WTC11 (cell line): ENCODE measurements around the gene NR1D1. TPM values are rescaled to one million over a fixed set of nuclear protein-coding genes. Genes with fewer than 3 reads are reported as not detected.

Source experiments
- EMX1 ChIP-seq: fragments of 250-450 bp; sonication (Bioruptor Pico); IDR thresholded peaks from 2 replicates; pipeline ENCODE4 v1.8.0; 2021; ENCODE audit warnings: mild to moderate bottlenecking
- ESRRA ChIP-seq: sonication (generic); formaldehyde crosslinking; IDR thresholded peaks from 2 replicates; pipeline ENCODE4 v1.8.1; 2022; ENCODE audit warnings: mild to moderate bottlenecking, missing genetic modification reagents, borderline replicate concordance
- FOXJ3 ChIP-seq: sonication (generic); formaldehyde crosslinking; IDR thresholded peaks from 2 replicates; pipeline ENCODE4 v1.9.0; 2021; ENCODE audit warnings: missing genetic modification reagents, mild to moderate bottlenecking, borderline replicate concordance
- GRHL2 ChIP-seq: fragments of 250-450 bp; sonication (Bioruptor Pico); IDR thresholded peaks from 2 replicates; pipeline ENCODE4 v1.8.0; 2022; ENCODE audit warnings: mild to moderate bottlenecking, moderate library complexity; ENCODE audit not compliant: insufficient replicate concordance, severe bottlenecking
- HMGA2 ChIP-seq: fragments of 250-450 bp; sonication (Bioruptor Pico); IDR thresholded peaks from 2 replicates; pipeline ENCODE4 v1.4.0; 2021; ENCODE audit warnings: mild to moderate bottlenecking, moderate library complexity
- IRF2 ChIP-seq: sonication (generic); formaldehyde crosslinking; IDR thresholded peaks from 2 replicates; pipeline ENCODE4 v1.8.0; 2022; ENCODE audit warnings: low read depth, missing genetic modification reagents, borderline replicate concordance
- JUN ChIP-seq: sonication (generic); formaldehyde crosslinking; IDR thresholded peaks from 2 replicates; pipeline ENCODE4 v1.8.0; 2023; ENCODE audit warnings: mild to moderate bottlenecking, missing genetic modification reagents
- MYBL2 ChIP-seq: sonication (generic); formaldehyde crosslinking; IDR thresholded peaks from 2 replicates; pipeline ENCODE4 v1.8.1; 2023; ENCODE audit warnings: mild to moderate bottlenecking, moderate library complexity, missing genetic modification reagents
- NR1H2 ChIP-seq: sonication (generic); formaldehyde crosslinking; IDR thresholded peaks from 2 replicates; pipeline ENCODE4 v1.9.0; 2021; ENCODE audit warnings: mild to moderate bottlenecking, moderate library complexity, missing genetic modification reagents
- OVOL2 ChIP-seq: fragments of 250-450 bp; sonication (Bioruptor Pico); IDR thresholded peaks from 2 replicates; pipeline ENCODE4 v1.9.0; 2021; ENCODE audit warnings: mild to moderate bottlenecking, borderline replicate concordance
- PRRX2 ChIP-seq: fragments of 250-450 bp; sonication (Bioruptor Pico); IDR thresholded peaks from 2 replicates; pipeline ENCODE4 v1.8.0; 2021; ENCODE audit warnings: mild to moderate bottlenecking
- SMAD3 ChIP-seq: sonication (generic); formaldehyde crosslinking; IDR thresholded peaks from 2 replicates; pipeline ENCODE4 v1.8.0; 2022; ENCODE audit warnings: missing genetic modification reagents, mild to moderate bottlenecking, borderline replicate concordance
- SP1 ChIP-seq: sonication (generic); formaldehyde crosslinking; conservative IDR thresholded peaks from 2 replicates; pipeline ENCODE4 v1.8.1; 2022; ENCODE audit warnings: missing genetic modification reagents
- TCF7 ChIP-seq: sonication (generic); formaldehyde crosslinking; IDR thresholded peaks from 2 replicates; pipeline ENCODE4 v1.8.0; 2022; ENCODE audit warnings: mild to moderate bottlenecking, low read depth, missing genetic modification reagents, moderate library complexity
- TEAD1 ChIP-seq: sonication (generic); formaldehyde crosslinking; IDR thresholded peaks from 2 replicates; pipeline ENCODE4 v1.8.0; 2022; ENCODE audit warnings: mild to moderate bottlenecking, missing genetic modification reagents
- ZBTB21 ChIP-seq: sonication (generic); formaldehyde crosslinking; IDR thresholded peaks from 2 replicates; pipeline ENCODE4 v1.8.1; 2023; ENCODE audit warnings: mild to moderate bottlenecking, missing genetic modification reagents, borderline replicate concordance
- ZNF121 ChIP-seq: sonication (generic); formaldehyde crosslinking; IDR thresholded peaks from 2 replicates; pipeline ENCODE4 v1.8.0; 2023; ENCODE audit warnings: missing genetic modification reagents
- ZNF263 ChIP-seq: sonication (generic); formaldehyde crosslinking; IDR thresholded peaks from 2 replicates; pipeline ENCODE4 v1.8.1; 2022; ENCODE audit warnings: low read depth, mild to moderate bottlenecking, moderate library complexity, missing genetic modification reagents
- ZNF317 ChIP-seq: sonication (generic); formaldehyde crosslinking; IDR thresholded peaks from 2 replicates; pipeline ENCODE4 v1.8.1; 2023; ENCODE audit warnings: low read depth, mild to moderate bottlenecking, moderate library complexity, missing genetic modification reagents, borderline replicate concordance
- ZNF396 ChIP-seq: fragments of 250-450 bp; sonication (Bioruptor Pico); IDR thresholded peaks from 2 replicates; pipeline ENCODE4 v1.8.0; 2021; ENCODE audit warnings: mild to moderate bottlenecking, moderate library complexity, borderline replicate concordance
- ZNF423 ChIP-seq: fragments of 250-450 bp; sonication (Bioruptor Pico); IDR thresholded peaks from 2 replicates; pipeline ENCODE4 v2.1.2; 2022; ENCODE audit warnings: mild to moderate bottlenecking, moderate library complexity
- total RNA-seq: library from RNA; stranded (reverse); gene quantifications from 3 replicates; pipeline ENCODE4 v1.2.3, GENCODE V29; 2021
- TF ChIP-seq, protein P1 (sequence below): sonication (generic); formaldehyde crosslinking; IDR thresholded peaks from 2 replicates; pipeline ENCODE4 v1.8.1; 2022; ENCODE audit warnings: mild to moderate bottlenecking, missing genetic modification reagents, moderate library complexity, borderline replicate concordance
- TF ChIP-seq, protein P2 (sequence below): sonication (generic); formaldehyde crosslinking; IDR thresholded peaks from 2 replicates; pipeline ENCODE4 v1.8.1; 2022; ENCODE audit warnings: mild to moderate bottlenecking, moderate library complexity, missing genetic modification reagents
- TF ChIP-seq, protein P3 (sequence below): sonication (generic); formaldehyde crosslinking; IDR thresholded peaks from 2 replicates; pipeline ENCODE4 v1.8.1; 2023; ENCODE audit warnings: mild to moderate bottlenecking, moderate library complexity, missing genetic modification reagents
- TF ChIP-seq, protein P4 (sequence below): sonication (generic); formaldehyde crosslinking; IDR thresholded peaks from 2 replicates; pipeline ENCODE4 v1.8.1; 2023; ENCODE audit warnings: mild to moderate bottlenecking, missing genetic modification reagents
- TF ChIP-seq, protein P5 (sequence below): sonication (generic); formaldehyde crosslinking; IDR thresholded peaks from 2 replicates; pipeline ENCODE4 v1.8.1; 2022; ENCODE audit warnings: low read depth, mild to moderate bottlenecking, moderate library complexity, missing genetic modification reagents, borderline replicate concordance
- TF ChIP-seq, protein P6 (sequence below): fragments of 250-450 bp; sonication (Bioruptor Pico); IDR thresholded peaks from 2 replicates; pipeline ENCODE4 v1.9.0; 2021; ENCODE audit warnings: mild to moderate bottlenecking
- TF ChIP-seq, protein P7 (sequence below): fragments of 200-600 bp; IDR thresholded peaks from 2 replicates; pipeline ENCODE4 v1.8.0; 2022; ENCODE audit warnings: antibody characterized with exemption

NR1D1 gene
- total RNA-seq, 1 experiment from 2014 or later = 5.6 TPM

DNA sequence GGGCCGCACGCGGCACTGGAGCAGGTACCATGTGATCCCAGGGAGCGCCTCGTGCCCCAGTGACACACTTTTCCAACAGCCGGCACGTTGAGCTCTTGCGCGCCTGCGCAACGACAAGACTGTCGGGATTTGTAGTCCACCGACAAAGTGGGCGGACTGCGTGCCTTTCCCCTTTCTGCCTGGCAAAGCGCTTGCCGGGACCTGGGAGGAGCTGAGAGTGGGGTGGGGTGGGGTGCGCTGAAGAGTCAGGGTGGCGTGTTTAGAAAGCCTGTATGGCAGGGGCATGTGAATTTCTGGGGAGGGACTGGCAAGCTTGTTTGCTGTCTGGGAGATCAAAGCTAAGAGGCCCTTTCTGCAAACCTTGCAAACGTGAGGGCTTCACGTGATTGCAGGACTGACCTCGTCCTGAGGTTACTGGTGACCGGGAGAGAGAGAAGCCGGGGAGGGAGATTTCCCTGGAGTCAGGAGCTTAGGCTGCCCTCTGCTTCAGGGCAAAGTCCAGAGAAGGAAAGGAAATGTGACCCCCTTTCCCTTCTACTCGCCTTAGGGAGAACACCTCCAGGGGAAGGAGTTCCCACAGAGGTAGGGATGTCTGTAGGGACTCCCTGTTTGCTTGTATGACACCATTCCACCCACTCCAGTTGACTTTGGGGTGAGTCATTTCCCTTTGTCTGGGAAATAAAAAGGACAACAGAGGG lies 429 bp upstream of the NR1D1 start (continued):
- TF ChIP-seq ZNF423 (CRISPR knock-in tag) (no peak), EMX1 (CRISPR knock-in tag) (no peak), ZNF317 (0 out of 2 replicates have a peak, but pooled peaks have one; percentile 49), PRRX2 (CRISPR knock-in tag) (no peak), SMAD3 (CRISPR knock-in tag) (peak; percentile 99; the same call in 1 of the 2 replicates), ZNF121 (CRISPR knock-in tag) (no peak), ZNF396 (CRISPR knock-in tag) (no peak), ESRRA (CRISPR knock-in tag) (peak; percentile 96; the same call in 1 of the 2 replicates), FOXJ3 (CRISPR knock-in tag) (peak; percentile 85; the same call in 1 of the 2 replicates), TEAD1 (CRISPR knock-in tag) (peak; percentile 100), ZBTB21 (CRISPR knock-in tag) (peak; percentile 94; the same call in 1 of the 2 replicates), GRHL2 (CRISPR knock-in tag) (no peak), MYBL2 (CRISPR knock-in tag) (peak; percentile 98), NR1H2 (peak; percentile 46; the same call in 1 of the 2 replicates), SP1 (CRISPR knock-in tag) (peak; percentile 93), HMGA2 (CRISPR knock-in tag) (no peak), IRF2 (CRISPR knock-in tag) (no peak), TCF7 (CRISPR knock-in tag) (peak; percentile 38; the same call in 1 of the 2 replicates), OVOL2 (CRISPR knock-in tag) (no peak), ZNF263 (peak; percentile 68; the same call in 1 of the 2 replicates), JUN (CRISPR knock-in tag) (no peak; the same call in 1 of the 2 replicates)
- TF ChIP-seq, protein P1, sequence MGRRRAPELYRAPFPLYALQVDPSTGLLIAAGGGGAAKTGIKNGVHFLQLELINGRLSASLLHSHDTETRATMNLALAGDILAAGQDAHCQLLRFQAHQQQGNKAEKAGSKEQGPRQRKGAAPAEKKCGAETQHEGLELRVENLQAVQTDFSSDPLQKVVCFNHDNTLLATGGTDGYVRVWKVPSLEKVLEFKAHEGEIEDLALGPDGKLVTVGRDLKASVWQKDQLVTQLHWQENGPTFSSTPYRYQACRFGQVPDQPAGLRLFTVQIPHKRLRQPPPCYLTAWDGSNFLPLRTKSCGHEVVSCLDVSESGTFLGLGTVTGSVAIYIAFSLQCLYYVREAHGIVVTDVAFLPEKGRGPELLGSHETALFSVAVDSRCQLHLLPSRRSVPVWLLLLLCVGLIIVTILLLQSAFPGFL (CRISPR knock-in tag) = 0 out of 2 replicates have a peak, but pooled peaks have one; percentile 88
- TF ChIP-seq, protein P2, sequence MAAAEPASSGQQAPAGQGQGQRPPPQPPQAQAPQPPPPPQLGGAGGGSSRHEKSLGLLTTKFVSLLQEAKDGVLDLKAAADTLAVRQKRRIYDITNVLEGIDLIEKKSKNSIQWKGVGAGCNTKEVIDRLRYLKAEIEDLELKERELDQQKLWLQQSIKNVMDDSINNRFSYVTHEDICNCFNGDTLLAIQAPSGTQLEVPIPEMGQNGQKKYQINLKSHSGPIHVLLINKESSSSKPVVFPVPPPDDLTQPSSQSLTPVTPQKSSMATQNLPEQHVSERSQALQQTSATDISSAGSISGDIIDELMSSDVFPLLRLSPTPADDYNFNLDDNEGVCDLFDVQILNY (CRISPR knock-in tag) = peak; percentile 98
- TF ChIP-seq, protein P3, sequence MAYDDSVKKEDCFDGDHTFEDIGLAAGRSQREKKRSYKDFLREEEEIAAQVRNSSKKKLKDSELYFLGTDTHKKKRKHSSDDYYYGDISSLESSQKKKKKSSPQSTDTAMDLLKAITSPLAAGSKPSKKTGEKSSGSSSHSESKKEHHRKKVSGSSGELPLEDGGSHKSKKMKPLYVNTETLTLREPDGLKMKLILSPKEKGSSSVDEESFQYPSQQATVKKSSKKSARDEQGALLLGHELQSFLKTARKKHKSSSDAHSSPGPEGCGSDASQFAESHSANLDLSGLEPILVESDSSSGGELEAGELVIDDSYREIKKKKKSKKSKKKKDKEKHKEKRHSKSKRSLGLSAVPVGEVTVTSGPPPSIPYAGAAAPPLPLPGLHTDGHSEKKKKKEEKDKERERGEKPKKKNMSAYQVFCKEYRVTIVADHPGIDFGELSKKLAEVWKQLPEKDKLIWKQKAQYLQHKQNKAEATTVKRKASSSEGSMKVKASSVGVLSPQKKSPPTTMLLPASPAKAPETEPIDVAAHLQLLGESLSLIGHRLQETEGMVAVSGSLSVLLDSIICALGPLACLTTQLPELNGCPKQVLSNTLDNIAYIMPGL = 0 out of 2 replicates have a peak, but pooled peaks have one; percentile 36
- TF ChIP-seq, protein P4, sequence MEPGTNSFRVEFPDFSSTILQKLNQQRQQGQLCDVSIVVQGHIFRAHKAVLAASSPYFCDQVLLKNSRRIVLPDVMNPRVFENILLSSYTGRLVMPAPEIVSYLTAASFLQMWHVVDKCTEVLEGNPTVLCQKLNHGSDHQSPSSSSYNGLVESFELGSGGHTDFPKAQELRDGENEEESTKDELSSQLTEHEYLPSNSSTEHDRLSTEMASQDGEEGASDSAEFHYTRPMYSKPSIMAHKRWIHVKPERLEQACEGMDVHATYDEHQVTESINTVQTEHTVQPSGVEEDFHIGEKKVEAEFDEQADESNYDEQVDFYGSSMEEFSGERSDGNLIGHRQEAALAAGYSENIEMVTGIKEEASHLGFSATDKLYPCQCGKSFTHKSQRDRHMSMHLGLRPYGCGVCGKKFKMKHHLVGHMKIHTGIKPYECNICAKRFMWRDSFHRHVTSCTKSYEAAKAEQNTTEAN (CRISPR knock-in tag) = peak; percentile 98
- TF ChIP-seq, protein P5, sequence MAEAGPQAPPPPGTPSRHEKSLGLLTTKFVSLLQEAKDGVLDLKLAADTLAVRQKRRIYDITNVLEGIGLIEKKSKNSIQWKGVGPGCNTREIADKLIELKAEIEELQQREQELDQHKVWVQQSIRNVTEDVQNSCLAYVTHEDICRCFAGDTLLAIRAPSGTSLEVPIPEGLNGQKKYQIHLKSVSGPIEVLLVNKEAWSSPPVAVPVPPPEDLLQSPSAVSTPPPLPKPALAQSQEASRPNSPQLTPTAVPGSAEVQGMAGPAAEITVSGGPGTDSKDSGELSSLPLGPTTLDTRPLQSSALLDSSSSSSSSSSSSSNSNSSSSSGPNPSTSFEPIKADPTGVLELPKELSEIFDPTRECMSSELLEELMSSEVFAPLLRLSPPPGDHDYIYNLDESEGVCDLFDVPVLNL (CRISPR knock-in tag) = no peak
- TF ChIP-seq, protein P6, sequence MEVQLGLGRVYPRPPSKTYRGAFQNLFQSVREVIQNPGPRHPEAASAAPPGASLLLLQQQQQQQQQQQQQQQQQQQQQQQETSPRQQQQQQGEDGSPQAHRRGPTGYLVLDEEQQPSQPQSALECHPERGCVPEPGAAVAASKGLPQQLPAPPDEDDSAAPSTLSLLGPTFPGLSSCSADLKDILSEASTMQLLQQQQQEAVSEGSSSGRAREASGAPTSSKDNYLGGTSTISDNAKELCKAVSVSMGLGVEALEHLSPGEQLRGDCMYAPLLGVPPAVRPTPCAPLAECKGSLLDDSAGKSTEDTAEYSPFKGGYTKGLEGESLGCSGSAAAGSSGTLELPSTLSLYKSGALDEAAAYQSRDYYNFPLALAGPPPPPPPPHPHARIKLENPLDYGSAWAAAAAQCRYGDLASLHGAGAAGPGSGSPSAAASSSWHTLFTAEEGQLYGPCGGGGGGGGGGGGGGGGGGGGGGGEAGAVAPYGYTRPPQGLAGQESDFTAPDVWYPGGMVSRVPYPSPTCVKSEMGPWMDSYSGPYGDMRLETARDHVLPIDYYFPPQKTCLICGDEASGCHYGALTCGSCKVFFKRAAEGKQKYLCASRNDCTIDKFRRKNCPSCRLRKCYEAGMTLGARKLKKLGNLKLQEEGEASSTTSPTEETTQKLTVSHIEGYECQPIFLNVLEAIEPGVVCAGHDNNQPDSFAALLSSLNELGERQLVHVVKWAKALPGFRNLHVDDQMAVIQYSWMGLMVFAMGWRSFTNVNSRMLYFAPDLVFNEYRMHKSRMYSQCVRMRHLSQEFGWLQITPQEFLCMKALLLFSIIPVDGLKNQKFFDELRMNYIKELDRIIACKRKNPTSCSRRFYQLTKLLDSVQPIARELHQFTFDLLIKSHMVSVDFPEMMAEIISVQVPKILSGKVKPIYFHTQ (CRISPR knock-in tag) = no peak
- TF ChIP-seq, protein P7, sequence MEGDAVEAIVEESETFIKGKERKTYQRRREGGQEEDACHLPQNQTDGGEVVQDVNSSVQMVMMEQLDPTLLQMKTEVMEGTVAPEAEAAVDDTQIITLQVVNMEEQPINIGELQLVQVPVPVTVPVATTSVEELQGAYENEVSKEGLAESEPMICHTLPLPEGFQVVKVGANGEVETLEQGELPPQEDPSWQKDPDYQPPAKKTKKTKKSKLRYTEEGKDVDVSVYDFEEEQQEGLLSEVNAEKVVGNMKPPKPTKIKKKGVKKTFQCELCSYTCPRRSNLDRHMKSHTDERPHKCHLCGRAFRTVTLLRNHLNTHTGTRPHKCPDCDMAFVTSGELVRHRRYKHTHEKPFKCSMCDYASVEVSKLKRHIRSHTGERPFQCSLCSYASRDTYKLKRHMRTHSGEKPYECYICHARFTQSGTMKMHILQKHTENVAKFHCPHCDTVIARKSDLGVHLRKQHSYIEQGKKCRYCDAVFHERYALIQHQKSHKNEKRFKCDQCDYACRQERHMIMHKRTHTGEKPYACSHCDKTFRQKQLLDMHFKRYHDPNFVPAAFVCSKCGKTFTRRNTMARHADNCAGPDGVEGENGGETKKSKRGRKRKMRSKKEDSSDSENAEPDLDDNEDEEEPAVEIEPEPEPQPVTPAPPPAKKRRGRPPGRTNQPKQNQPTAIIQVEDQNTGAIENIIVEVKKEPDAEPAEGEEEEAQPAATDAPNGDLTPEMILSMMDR = no peak
